ENCODE results near the gene TGIF1. TPM values are rescaled to one million over a fixed set of nuclear protein-coding genes. Genes with fewer than 3 reads are reported as not detected.
"Not testable (repeated sequence)": the region's sequence is repeated elsewhere in the genome, so short reads cannot be mapped to it uniquely, and the experiment has no call there.

Gene TGIF1
- total RNA-seq, 2 experiments from 2014 or later = 40.9 to 69.0 TPM

DNA sequence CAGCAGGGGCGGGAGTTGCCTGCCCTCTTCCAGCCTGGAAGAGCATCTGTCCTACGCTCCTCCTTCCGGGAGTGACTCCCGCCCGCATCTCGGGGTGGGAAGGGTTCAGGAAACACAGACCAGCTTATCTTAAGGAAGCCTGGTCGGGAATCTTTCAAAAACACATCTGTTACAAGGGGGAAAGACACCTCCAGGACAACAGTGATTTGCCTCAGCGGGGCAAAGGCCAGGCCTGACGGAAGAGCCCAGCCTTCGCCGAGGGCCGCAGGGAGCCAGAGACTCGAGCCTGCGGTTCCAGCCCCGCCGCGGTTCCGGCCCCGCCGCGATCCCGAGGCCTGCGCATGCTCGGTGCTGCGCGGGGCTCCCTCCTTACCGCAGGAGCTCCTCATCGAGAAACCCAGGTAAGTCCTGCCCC lies 38.1 kb upstream of the TGIF1 start:
- ChIA-PET POLR2A (interaction anchor here (0.7 kb wide), 1 partner anchor 267 kb away, joined by 3 read pairs; no protein-coding TSS in a partner anchor), CTCF (ENCODE audit: unreplicated experiment) (no interaction called here)
- Histone ChIP-seq H3K4me2 (ENCODE audit: low read length) (no peak overlapping the region), H3K27ac (ENCODE audit: low read depth, low read length, poor library complexity, severe bottlenecking) (no peak overlapping the region), H4K20me1 (ENCODE audit: insufficient read depth, low read length) (no peaks in the 10 kb centered on the region), H3K9me2 (ENCODE audit: insufficient read depth, low read length) (no peaks in the 10 kb centered on the region), H3K9me3 (ENCODE audit: low read length) (no peaks in the 10 kb centered on the region), H3K79me2 (ENCODE audit: insufficient read depth, low read depth, low read length) (no peaks in the 10 kb centered on the region), H3K4me1 (ENCODE audit: insufficient read depth, low read length, poor library complexity, severe bottlenecking) (no peaks in the 10 kb centered on the region), H2AFZ (ENCODE audit: low read length) (no peak overlapping the region), H3K36me3 (ENCODE audit: insufficient read depth, low read length) (no peaks in the 10 kb centered on the region), H3K4me3 (ENCODE audit: low read depth, low read length, poor library complexity, severe bottlenecking) (no peak overlapping the region)
- intact Hi-C loops (cut with micrococcal nuclease; ENCODE audit: unreplicated experiment) = no loop called here
- no peak for DNase-seq (ENCODE audit: low spot score)
- BruUV-seq (replicated peaks) = no TSS peak
- TF ChIP-seq CTCF (conservative IDR thresholded peaks at IDR 0.05; ENCODE audit: low read length) (no peak), EZH2phosphoT487 (IDR thresholded peaks at IDR 0.05; ENCODE audit: borderline replicate concordance, low read depth, low read length) (no peak)

DNA sequence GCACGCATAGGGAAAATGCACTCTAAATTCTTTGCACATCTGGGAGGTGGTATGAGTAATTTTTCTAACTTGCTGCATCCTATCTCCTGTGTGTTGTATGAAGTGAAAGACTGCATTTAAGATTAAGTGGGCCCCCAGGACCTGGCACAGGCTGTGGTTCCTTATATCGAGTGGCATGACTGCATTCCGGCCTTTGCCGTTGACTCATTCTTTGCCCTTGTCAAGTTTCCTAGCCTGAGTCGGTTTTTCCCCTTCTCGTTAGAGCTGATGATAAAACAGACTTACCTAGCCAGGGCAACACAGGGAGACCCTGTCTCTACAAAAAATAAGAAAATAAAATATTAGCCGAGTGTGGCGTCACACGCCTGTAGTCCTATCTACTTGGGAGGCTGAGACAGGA lies 37.4 kb upstream of the TGIF1 start:
- H3K9me3 ChIP-seq (ENCODE audit: low read length); intact Hi-C loops (cut with micrococcal nuclease; ENCODE audit: unreplicated experiment); H3K4me2 ChIP-seq (ENCODE audit: low read length); CTCF ChIA-PET (ENCODE audit: unreplicated experiment); H3K4me1 ChIP-seq (ENCODE audit: insufficient read depth, low read length, poor library complexity, severe bottlenecking); H3K9me2 ChIP-seq (ENCODE audit: insufficient read depth, low read length); H3K4me3 ChIP-seq (ENCODE audit: low read depth, low read length, poor library complexity, severe bottlenecking); H2AFZ ChIP-seq (ENCODE audit: low read length); H3K36me3 ChIP-seq (ENCODE audit: insufficient read depth, low read length); H4K20me1 ChIP-seq (ENCODE audit: insufficient read depth, low read length); H3K27ac ChIP-seq (ENCODE audit: low read depth, low read length, poor library complexity, severe bottlenecking); BruUV-seq (replicated peaks); DNase-seq (ENCODE audit: low spot score); H3K79me2 ChIP-seq (ENCODE audit: insufficient read depth, low read depth, low read length): not testable (repeated sequence)
- POLR2A ChIA-PET = interaction anchor here (0.7 kb wide), 1 partner anchor 266 kb away, joined by 3 read pairs; no protein-coding TSS in a partner anchor

DNA sequence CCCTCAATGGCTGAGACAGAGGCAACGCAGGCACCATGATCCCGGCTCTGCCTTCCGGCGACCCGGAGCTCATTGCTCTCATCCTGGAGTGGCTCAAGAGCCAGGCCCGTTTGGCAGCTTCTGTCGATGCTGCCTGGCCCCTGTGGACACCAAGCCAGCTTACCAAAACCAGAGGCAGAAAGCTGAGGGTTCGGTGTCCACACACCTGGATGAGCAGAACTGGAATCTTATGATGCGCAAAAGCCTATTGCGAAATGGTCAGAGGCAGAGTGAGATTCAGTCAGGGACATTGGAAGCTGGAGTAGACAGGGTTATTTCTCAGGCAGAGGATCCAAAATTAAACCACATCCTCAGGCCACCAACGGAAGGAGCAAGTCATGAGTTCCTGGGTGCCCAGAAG lies 34.9 kb upstream of the TGIF1 start:
- ChIA-PET CTCF (ENCODE audit: unreplicated experiment) (no interaction called here), POLR2A (interaction anchor here (0.6 to 1.1 kb wide), 3 partner anchors 16 to 169 kb away, joined by 3 read pairs; no protein-coding TSS in a partner anchor)
- no peak for TF ChIP-seq CTCF (conservative IDR thresholded peaks at IDR 0.05; ENCODE audit: low read length)
- no peak for TF ChIP-seq EZH2phosphoT487 (IDR thresholded peaks at IDR 0.05; ENCODE audit: borderline replicate concordance, low read depth, low read length)
- no TSS peak for BruUV-seq (replicated peaks)
- no peak overlapping the region for H3K27ac ChIP-seq (ENCODE audit: low read depth, low read length, poor library complexity, severe bottlenecking)
- no peaks in the 10 kb centered on the region for H3K4me1 ChIP-seq (ENCODE audit: insufficient read depth, low read length, poor library complexity, severe bottlenecking)
- no peak overlapping the region for H2AFZ ChIP-seq (ENCODE audit: low read length)
- no peaks in the 10 kb centered on the region for H3K9me2 ChIP-seq (ENCODE audit: insufficient read depth, low read length)
- no peaks in the 10 kb centered on the region for H3K36me3 ChIP-seq (ENCODE audit: insufficient read depth, low read length)
- DNase-seq (ENCODE audit: low spot score) = no peak
- no peaks in the 10 kb centered on the region for H4K20me1 ChIP-seq (ENCODE audit: insufficient read depth, low read length)
- no peak overlapping the region for H3K4me2 ChIP-seq (ENCODE audit: low read length)
- no peaks in the 10 kb centered on the region for H3K9me3 ChIP-seq (ENCODE audit: low read length)
- no peaks in the 10 kb centered on the region for H3K79me2 ChIP-seq (ENCODE audit: insufficient read depth, low read depth, low read length)
- no peak overlapping the region for H3K4me3 ChIP-seq (ENCODE audit: low read depth, low read length, poor library complexity, severe bottlenecking)
- intact Hi-C loops (cut with micrococcal nuclease; ENCODE audit: unreplicated experiment) = no loop called here
